Measurements from ENCODE around the gene SNRPB.

SNRPB gene

GRCh38 chr20:2473516-2473915 lies 2.9 kb upstream of the SNRPB start:
- no peak for DNase-seq

GRCh38 chr20:2469991-2470422 lies 582 bp downstream of the SNRPB start:
- peak; percentile 41 to 52 for DNase-seq

GRCh38 chr20:2468581-2469407 lies 1.8 kb downstream of the SNRPB start:
- no peak for DNase-seq

DNA sequence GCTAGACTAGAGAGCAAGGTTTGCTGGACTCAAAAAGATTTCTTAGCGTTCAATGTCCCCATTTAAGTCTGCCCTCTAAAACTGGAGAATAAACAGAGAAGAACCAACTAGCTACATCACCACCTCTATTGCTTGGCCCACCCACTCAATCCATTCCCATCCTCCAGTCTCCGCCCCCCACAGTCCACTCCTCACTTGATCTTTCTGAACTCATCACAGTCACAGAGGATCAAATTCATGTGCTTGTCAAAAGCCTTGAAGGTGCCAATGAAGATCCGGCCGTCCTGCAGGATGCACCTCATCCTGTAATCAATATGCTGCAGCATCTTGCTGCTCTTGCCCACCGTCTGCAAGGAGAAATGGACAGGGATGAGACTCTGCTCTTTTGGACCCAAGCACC lies 3.2 kb downstream of the SNRPB start:
- no peak for DNase-seq

- no peak for DNase-seq
Measured at GRCh38 chr20:2465100-2465499, 5.5 kb downstream of the SNRPB start.

DNA sequence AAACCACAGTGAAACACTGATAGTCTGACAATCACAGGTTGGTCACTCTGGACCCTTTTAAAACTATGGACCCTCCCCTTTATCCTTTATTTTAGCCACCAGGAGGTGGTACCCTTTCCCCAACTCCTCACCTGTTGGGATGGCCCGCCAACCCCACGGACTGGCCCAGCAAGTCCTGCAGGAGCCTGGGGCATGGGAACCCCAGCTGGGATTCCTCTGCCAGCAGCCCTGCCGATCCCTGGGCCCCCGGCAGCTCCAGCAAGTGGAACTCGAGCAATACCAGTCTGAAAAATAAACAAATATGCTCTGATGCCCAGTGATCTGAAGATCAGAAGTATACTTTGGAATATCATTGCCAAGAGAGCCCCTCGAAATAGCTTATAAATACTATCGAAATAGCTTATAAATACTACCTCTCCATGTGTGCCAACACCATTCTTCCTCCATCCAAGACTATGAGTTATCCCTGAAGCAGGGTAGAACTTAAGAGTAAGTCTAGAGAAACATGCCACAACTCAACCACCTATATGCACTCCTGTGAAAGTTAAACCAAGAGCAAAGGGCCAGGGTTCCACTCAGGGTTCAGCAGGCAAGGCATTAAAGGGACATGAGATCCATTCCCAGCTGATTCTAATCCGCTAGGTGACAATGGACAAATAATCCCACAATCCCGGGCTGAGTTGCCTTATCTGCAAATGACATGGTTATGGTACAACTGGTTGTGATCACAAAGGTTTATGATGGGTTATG lies 6.8 kb downstream of the SNRPB start:
- no peak for DNase-seq

DNA sequence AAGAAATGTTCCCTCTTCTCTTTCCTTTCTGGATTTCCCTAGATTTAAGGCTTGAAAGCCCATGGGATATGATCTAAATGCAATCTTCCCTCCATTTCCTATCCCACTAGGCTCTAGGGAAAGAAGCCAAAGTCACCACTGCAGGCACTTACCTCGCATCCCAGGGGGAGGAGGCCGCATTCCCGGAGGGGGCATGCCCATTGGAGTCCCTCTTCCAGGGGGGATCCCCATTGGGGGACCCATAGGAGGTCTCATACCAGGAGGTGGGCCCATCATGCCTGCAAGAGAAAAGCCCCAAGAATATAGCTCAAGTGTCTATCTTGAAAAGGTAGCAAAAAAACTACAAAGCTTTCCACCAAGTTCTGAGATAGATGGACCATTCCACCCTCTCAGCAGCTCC lies 8.1 kb downstream of the SNRPB start:
- DNase-seq, result no peak

DNA sequence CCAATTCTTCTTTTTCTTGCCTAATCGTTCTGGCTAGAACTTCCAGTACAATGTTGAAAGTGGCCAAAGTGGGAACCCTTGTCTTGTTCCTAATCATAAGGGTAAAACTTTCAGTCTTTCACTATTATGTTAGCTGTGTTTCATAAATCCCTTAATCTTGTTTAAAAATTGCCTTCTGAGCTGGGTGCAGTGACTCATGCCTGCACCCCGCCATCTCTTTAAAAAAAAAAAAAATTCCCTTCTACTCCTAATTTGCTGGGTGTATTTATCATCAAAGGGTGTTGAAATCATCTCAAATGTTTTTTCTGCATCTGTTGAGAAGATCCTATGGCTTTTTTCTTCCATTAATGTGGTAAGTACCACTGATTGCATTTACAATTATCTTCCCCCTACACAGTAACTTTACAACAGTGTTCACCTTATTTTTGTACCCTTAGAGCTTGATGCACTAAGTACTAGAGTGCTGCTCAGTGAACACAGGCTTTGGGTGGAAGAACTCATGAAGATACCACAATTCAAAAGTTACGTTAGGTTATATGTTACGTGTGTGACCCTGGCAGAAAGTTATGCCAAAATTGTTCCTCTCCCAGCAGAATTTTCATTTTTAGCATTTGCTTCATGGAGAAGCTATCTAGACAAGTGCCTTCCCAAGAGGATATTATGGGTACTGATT lies 9.7 kb downstream of the SNRPB start:
- DNase-seq, result no peak

DNA sequence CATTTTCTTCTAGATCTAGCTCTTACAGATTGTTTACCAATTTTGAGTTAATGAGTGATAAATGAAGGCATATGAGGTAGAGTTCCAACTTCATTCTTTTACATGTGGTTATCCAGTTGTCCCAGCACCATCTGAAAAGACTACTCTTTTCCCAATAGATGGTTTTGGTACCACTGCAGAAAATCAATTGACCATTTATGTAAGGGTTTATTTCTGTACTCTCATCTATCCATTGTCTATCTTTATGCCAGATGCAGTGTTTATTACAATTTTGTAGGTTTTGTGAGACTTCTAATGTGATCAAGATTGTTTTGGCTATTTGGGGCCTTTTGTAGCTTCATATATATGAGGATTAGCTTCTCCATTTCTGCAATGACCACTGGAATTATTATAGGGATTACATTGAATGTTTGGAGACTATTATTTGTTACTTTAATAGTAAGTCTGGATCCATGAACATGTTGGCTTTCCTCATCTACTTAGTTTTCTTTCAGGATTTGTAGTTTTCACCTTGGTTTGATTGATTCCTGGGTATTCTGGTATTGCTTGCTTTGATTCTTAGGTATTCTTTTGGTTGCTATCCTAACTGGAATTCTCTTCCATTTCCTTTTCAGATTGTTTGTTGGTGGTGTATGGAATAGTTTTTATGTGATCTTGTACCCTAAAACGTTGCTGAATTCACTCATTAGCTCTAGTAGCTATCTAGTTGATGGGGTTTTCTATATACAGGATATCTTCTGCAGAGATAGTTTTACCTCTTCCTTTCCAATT lies 10.4 kb downstream of the SNRPB start:
- no peak for DNase-seq

- DNase-seq, result no peak
Measured at GRCh38 chr20:2458919-2459499, 11.6 kb downstream of the SNRPB start.

DNA sequence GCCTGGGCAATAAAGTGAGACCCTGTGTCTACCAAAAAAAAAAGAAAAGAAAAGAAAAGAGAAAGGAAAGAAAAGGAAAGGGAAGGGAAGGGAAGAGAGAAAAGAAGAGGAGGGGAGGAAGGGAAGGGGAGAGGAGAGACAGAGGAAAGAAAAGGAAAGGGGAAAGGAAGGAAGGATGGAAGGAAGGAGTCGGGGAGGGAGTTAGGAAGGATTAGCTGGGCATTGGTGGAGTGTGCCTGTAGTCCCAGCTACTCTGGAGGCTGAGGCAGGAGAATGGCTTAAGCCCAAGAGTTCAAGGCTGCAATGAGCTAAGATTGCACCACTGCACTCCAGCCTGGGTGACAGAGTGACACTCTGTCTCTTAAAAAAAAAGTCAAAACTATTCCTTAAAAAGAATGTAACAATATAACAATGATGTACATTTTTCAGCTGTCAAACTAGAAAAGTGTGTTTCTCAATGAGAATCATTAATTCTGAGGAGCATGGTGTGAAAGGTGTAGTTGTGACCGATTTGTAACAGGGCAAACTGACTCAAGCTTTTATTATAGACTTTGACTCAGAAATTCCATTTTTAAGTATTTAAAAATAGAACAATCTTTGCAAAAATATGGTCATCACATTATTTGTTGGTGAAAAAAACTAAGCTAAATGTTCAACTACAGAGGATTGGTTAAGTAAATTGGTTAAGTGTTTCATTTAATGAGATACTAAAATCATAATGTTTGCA lies 14.7 kb downstream of the SNRPB start:
- no peak for DNase-seq

DNA sequence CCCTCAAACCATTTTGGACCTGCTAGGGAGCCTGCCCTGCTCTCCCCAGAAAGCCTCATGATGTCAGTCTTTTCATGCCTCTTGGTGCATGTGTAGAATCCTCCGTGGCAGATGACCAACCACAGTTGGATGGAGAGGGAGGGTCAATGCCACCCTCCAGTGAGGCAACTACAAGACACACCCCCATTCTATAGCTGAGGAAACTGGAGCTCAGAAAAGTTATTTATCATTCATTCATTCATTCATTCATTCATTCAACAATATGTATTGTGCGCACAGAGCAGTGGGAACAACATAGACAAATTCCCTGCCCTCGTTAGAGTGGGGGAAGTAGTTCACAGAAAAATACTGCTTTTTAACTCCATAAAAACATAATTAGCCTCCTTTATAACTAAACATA lies 16.8 kb downstream of the SNRPB start:
- DNase-seq, result no peak

DNA sequence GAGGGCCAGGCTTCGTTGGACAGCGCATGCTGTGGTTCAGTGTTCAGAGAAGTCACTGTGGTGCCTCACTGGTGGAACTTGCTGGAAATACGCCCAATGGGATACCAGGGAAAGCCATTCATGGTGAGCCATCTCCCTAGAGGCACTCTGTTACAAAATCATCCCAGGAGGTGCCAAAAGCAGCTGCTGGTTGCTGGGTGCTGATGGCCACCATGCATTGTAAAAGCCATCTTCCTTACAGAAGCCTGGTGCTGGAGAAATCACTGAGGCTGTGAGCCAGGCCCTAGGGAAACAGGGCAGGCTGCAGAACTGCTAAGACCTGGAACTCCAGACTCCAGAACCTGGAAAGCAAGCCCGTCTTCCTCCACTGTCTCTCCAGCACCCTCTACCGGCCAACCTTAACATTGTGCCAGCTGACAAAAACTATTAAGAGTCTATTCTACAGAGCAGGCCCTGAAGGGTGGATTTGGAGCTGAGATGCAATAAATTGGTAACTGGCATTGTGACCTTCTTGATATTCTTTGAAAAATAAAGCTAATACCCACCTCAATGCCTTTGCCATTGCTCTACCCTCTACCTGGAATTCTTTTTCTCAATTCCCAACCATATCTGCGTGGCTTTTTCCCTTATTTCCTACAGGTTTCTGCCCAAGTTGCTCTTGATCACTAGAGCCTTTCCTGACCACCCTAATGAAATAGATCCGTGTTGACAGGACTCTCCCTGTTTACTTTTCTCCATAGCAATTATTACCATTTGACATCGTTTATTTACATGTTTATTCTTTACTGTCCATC lies 18.5 kb downstream of the SNRPB start:
- DNase-seq, result peak; percentile 38 to 87

DNA sequence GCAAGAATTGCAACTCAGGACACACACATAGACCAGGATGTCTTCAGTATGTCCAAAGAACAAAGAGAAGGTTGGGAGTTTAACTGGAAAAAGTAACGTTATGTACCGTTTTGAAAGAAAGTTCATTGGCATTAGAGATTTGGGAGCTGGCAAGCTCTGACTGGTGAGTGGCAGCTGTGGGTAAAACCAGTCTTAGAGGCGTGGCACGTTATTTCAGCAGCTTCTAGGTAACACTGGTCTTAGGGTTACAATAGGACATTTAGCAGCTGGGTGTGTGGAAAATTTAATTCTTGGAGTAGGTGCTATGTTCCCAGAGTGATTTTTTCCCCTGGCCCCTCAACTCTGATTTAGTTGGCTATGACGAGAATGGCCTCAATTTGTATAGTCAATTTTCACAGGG lies 19.2 kb downstream of the SNRPB start:
- DNase-seq, result no peak

GRCh38 chr20:2449386-2449785 lies 21.2 kb downstream of the SNRPB start:
- DNase-seq, result no peak

DNA sequence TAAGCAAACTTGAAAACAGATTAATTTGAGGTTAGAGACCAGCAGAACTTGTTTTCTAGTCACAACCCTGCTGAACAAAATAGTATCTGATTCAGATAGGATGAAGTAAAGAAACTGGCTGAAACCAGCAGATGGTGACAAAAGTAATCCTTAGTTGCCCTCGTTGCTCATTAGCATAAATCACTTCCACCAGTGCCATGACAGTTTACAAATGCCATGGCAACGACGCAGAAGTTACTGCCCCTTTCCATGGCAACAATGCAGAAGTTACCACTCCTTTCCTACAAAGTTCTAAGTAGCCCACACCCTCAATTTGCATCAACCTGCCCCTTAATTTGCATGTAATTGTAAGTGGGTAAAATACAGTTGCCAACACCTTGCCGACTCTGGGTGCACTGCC lies 23.7 kb downstream of the SNRPB start:
- DNase-seq, result peak; percentile 59 to 68

GRCh38 chr20:2431185-2431584 lies 39.4 kb downstream of the SNRPB start:
- no peak for DNase-seq

DNA sequence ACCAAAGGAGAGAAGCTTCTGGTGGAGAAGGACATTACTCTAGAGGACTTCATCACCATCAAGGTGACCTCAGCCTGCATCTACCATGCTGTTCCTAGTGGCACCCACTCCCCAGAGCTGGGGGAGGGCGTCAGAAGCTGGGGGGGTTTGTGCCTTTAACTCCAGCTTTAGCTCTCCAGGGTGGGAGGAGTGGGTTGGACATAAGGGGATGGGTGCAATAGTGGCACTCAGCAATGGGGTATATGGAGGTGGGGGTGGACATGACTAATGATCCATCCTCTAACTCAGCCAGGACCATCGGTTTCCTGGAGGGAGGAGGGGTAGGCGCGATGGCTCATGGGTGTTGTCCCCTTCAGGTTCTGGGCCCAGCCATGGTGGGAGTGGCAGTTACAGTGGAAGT lies 40.1 kb downstream of the SNRPB start:
- no peak for DNase-seq

DNA sequence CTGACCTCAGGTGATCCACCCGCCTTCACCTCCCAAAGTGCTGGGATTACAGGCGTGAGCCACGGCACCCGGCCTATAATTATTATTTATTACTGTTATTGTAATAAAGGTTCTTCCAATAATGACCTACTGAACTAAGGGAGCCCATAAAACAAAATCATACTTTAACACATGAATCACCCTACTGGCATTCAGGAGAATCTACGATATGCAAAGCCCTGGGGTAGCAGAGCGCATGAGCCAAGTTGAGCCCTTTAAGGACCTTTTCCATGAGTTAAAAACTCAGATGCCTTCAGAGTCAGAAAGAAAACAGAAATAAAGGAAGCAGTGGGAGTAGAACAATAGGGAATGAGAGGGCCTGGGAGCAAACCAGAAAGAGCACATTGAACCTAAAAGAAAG lies 41.5 kb downstream of the SNRPB start:
- no peak for DNase-seq

- no peak for DNase-seq
Measured at GRCh38 chr20:2421247-2421646, 49.3 kb downstream of the SNRPB start.

GRCh38 chr20:2420510-2420909 lies 50.1 kb downstream of the SNRPB start:
- no peak for DNase-seq

Data from inflammatory macrophage treated with lipopolysaccharide for 1 hour (primary cell).